Measurements from ENCODE around the gene NPY2R.

The NPY2R gene

GRCh38 chr4:155265113-155265512, 56.7 kb downstream of the NPY2R start:
- DNase-seq (ENCODE audit: low spot score): no peak
- in situ Hi-C loops (cut with MboI; ENCODE audit: low sequenced_read_pairs, unreplicated experiment): no loop called here
- TF ChIP-seq CTCF (IDR thresholded peaks at IDR 0.05; ENCODE audit: borderline replicate concordance, control extremely low read depth, extremely low read depth, insufficient read depth, missing control alignments): no peak

All from GM13976 (cell line).